Testis (tissue), 3 donors: ENCODE data around the gene ABTB2. TPM values are rescaled to one million over a fixed set of nuclear protein-coding genes. Genes with fewer than 3 reads are reported as not detected.

Experiments used
- DNase-seq: peaks from one replicate; pipeline ENCODE4 v3.0.0-alpha.2; 2019
- H3K27ac ChIP-seq, 2 donors: fragments of 200-600 bp; sonication (generic); one replicate each; pipeline ENCODE4 v1.5.1; 2019
- H3K27me3 ChIP-seq: fragments of 200-600 bp; sonication (generic); one replicate; pipeline ENCODE4 v1.5.1; 2019
- H3K36me3 ChIP-seq: fragments of 200-600 bp; sonication (generic); one replicate; pipeline ENCODE4 v1.5.1; 2017; ENCODE audit warnings: low read depth; ENCODE audit errors: missing control alignments
- H3K4me1 ChIP-seq: fragments of 200-600 bp; sonication (generic); one replicate; pipeline ENCODE4 v1.5.1; 2019
- H3K4me3 ChIP-seq, 2 donors: fragments of 200-600 bp; sonication (generic); one replicate each; pipeline ENCODE4 v1.5.1; 2017 to 2019
- H3K9me3 ChIP-seq: fragments of 200-600 bp; sonication (generic); one replicate; pipeline ENCODE4 v1.5.1; 2017
- CTCF ChIP-seq, 3 experiments: fragments of 450-650 bp in 2 of 3; fragments of 200-600 bp in 1 of 3; sonication (generic) in 1 of 3; IDR thresholded peaks; one replicate each; pipeline ENCODE4 v1.5.1; 2016 to 2019; ENCODE audit warnings: antibody characterized with exemption in 3 of 3, mild to moderate bottlenecking in 2 of 3, moderate library complexity in 1 of 3
- POLR2A ChIP-seq: fragments of 450-650 bp; IDR thresholded peaks from one replicate; pipeline ENCODE4 v1.6.1; 2017; ENCODE audit warnings: antibody characterized with exemption, mild to moderate bottlenecking, moderate library complexity
- WGBS, 2 donors: methylation state at CpG; one replicate each; pipeline ENCODE4 v1.1.5; 2018; 5-methylcytosine and 5-hydroxymethylcytosine counted together
- intact Hi-C: fragments of 100-400 bp; cut with DNase I; formaldehyde crosslinking; loops from one replicate; pipeline ENCODE4 v1.15.1; 2023; ENCODE audit warnings: low total_unique reads
- polyA plus RNA-seq: library from polyadenylated mRNA; stranded (reverse); fragments of 350-450 nt; fragmentation: Illumina TruSeq; extraction: RNeasy Lipid Tissue Mini Kit (QIAGEN cat#74804); gene quantifications from one replicate; pipeline ENCODE4 v1.2.3, GENCODE V29; 2014; ENCODE audit warnings: low read depth, low replicate concordance; ENCODE audit not compliant: insufficient read depth
- total RNA-seq, 2 donors: library from RNA; depleted of rRNA; stranded (reverse); fragments of >200 nt; gene quantifications; one replicate each; pipeline ENCODE4 v1.2.3, GENCODE V29; 2016

ABTB2 gene
- total and polyA plus RNA-seq, 3 donors from 2014 or later, result 5.8 to 12.1 (median 8.9) TPM

- no peak for TF ChIP-seq POLR2A
- TF ChIP-seq CTCF (IDR thresholded peaks at IDR 0.05), result no peak
- H3K9me3 ChIP-seq, result no peaks in the 10 kb centered on the region
- no peak for DNase-seq
- no peaks in the 10 kb centered on the region for H3K36me3 ChIP-seq
- no peaks in the 10 kb centered on the region for H3K27me3 ChIP-seq
- intact Hi-C loops, result no loop called here
- no peaks in the 10 kb centered on the region for H3K4me1 ChIP-seq
- H3K4me3 ChIP-seq, result no peak overlapping the region
- 93 to 97% methylated on average over 7 of the region's 7 CpGs for WGBS, 2 donors
- H3K27ac ChIP-seq, result no peak overlapping the region
These were observed 52.6 kb downstream of the ABTB2 start for GRCh38 chr11:34305193-34305592.

GRCh38 chr11:34303028-34303570 is 54.7 kb downstream of the ABTB2 start:
- 88 to 90% methylated on average over 3 to 4 of the region's 4 CpGs for WGBS, 2 donors
- Histone ChIP-seq H3K36me3 (no peaks in the 10 kb centered on the region), H3K27me3 (no peaks in the 10 kb centered on the region), H3K27ac (no peak overlapping the region), H3K4me1 (no peaks in the 10 kb centered on the region), H3K4me3 (no peak overlapping the region), H3K9me3 (no peaks in the 10 kb centered on the region)
- intact Hi-C loops, result no loop called here
- no peak for DNase-seq
- TF ChIP-seq CTCF (IDR thresholded peaks at IDR 0.05) (no peak), POLR2A (no peak)

- WGBS, 2 donors, result 80 to 92% methylated on average over 4 of the region's 4 CpGs
- DNase-seq, result no peak
- no peak overlapping the region for H3K27ac ChIP-seq
- no peaks in the 10 kb centered on the region for H3K4me1 ChIP-seq
- no peaks in the 10 kb centered on the region for H3K27me3 ChIP-seq
- H3K36me3 ChIP-seq, result no peaks in the 10 kb centered on the region
- no peak overlapping the region for H3K4me3 ChIP-seq
- H3K9me3 ChIP-seq, result no peaks in the 10 kb centered on the region
- intact Hi-C loops, result no loop called here
- no peak for TF ChIP-seq POLR2A
- no peak for TF ChIP-seq CTCF (IDR thresholded peaks at IDR 0.05)
These were observed 55.5 kb downstream of the ABTB2 start for GRCh38 chr11:34302046-34302921.

DNA sequence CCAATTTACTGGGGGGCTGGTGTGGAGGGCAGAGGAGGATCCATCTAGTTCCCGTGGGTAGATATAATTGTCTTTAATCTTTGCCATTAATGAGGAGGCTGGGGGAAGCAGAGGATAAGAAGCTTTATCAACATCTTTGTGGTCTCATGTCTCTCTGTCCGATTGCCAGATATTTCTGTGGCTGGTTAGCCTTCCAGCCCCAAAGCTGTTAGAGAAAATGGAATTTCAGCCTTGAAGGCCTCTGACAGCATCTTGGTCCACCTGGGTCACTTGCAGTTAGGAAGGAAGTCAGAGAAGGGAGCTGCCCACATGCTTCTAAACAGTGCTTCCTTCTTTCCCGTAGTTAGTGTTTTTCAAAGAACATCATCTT is 56.9 kb downstream of the ABTB2 start:
- Histone ChIP-seq H3K36me3 (no peaks in the 10 kb centered on the region), H3K9me3 (no peaks in the 10 kb centered on the region), H3K4me1 (no peaks in the 10 kb centered on the region), H3K27me3 (no peaks in the 10 kb centered on the region), H3K27ac (no peak overlapping the region), H3K4me3 (no peak overlapping the region)
- WGBS, 2 donors, result 69 to 70% methylated on average over 3 of the region's 3 CpGs
- TF ChIP-seq CTCF (IDR thresholded peaks at IDR 0.05), result no peak
- TF ChIP-seq POLR2A, result no peak
- intact Hi-C loops, result no loop called here
- no peak for DNase-seq
